HepG2 (cell line): ENCODE results near the gene PSMA3. TPM values are rescaled to one million over a fixed set of nuclear protein-coding genes. Genes with fewer than 3 reads are reported as not detected.

Experiments
- ARID2 ChIP-seq: sonication (generic); formaldehyde crosslinking; IDR thresholded peaks from 2 replicates; pipeline ENCODE4 v1.8.1; 2022; ENCODE audit warnings: mild to moderate bottlenecking, missing genetic modification reagents, borderline replicate concordance
- ATF7-NPFF ChIP-seq: sonication (generic); formaldehyde crosslinking; IDR thresholded peaks from 2 replicates; pipeline ENCODE4 v1.8.1; 2023; ENCODE audit warnings: mild to moderate bottlenecking, low read depth, missing genetic modification reagents, moderate library complexity
- CC2D1A ChIP-seq: sonication (generic); formaldehyde crosslinking; IDR thresholded peaks from 2 replicates; pipeline ENCODE4 v1.8.1; 2023; ENCODE audit warnings: mild to moderate bottlenecking, missing genetic modification reagents
- CREM ChIP-seq, 2 experiments: sonication (generic) in 1 of 2; formaldehyde crosslinking in 1 of 2; IDR thresholded peaks; 2 replicates each; pipeline versions ENCODE4 v1.4.0 to v1.6.1; 2016 to 2020; ENCODE audit warnings: antibody characterized with exemption in 1 of 2, mild to moderate bottlenecking in 1 of 2, missing genetic modification reagents in 1 of 2
- ELF3 ChIP-seq: IDR thresholded peaks from 2 replicates; pipeline ENCODE4 v1.6.1; 2016; ENCODE audit warnings: missing genetic modification reagents, missing compliant biosample characterization
- FOSL2 ChIP-seq: sonication (generic); formaldehyde crosslinking; IDR thresholded peaks from 2 replicates; pipeline ENCODE4 v1.4.0; 2020; ENCODE audit warnings: missing genetic modification reagents
- FOXO1 ChIP-seq: sonication (generic); formaldehyde crosslinking; IDR thresholded peaks from 2 replicates; pipeline ENCODE4 v1.4.0; 2020; ENCODE audit warnings: missing genetic modification reagents
- HDAC2 ChIP-seq: sonication (generic); formaldehyde crosslinking; IDR thresholded peaks from 2 replicates; pipeline ENCODE4 v1.4.0; 2020; ENCODE audit warnings: missing genetic modification reagents
- MAFF ChIP-seq: IDR thresholded peaks from 2 replicates; pipeline ENCODE4 v1.6.1; 2011; ENCODE audit warnings: low read depth, low read length, improper control_type of control experiment
- MIER2 ChIP-seq: IDR thresholded peaks from 2 replicates; pipeline ENCODE4 v1.6.1; 2016; ENCODE audit warnings: missing biosample characterization, missing genetic modification reagents
- NRL ChIP-seq: sonication (generic); formaldehyde crosslinking; IDR thresholded peaks from 2 replicates; pipeline ENCODE4 v1.5.0; 2020; ENCODE audit warnings: missing genetic modification reagents, mild to moderate bottlenecking, moderate library complexity, borderline replicate concordance
- SATB2 ChIP-seq: sonication (generic); formaldehyde crosslinking; IDR thresholded peaks from 2 replicates; pipeline ENCODE4 v1.5.0; 2020; ENCODE audit warnings: missing genetic modification reagents
- SP2 ChIP-seq: sonication (generic); formaldehyde crosslinking; IDR thresholded peaks from 2 replicates; pipeline ENCODE4 v1.5.1; 2020; ENCODE audit warnings: mild to moderate bottlenecking, missing genetic modification reagents
- ZFYVE20 ChIP-seq: sonication (generic); formaldehyde crosslinking; IDR thresholded peaks from 2 replicates; pipeline ENCODE4 v1.8.0; 2023; ENCODE audit warnings: low read depth, mild to moderate bottlenecking, moderate library complexity, missing genetic modification reagents, borderline replicate concordance
- ZNF207 ChIP-seq: fragments of 450-650 bp; IDR thresholded peaks from 2 replicates; pipeline ENCODE4 v1.6.1; 2016; ENCODE audit warnings: antibody characterized with exemption, borderline replicate concordance
- ZNF496 ChIP-seq: sonication (generic); formaldehyde crosslinking; IDR thresholded peaks from 2 replicates; pipeline ENCODE4 v1.8.1; 2023; ENCODE audit warnings: mild to moderate bottlenecking, moderate library complexity, missing genetic modification reagents; ENCODE audit not compliant: insufficient replicate concordance
- ZNF501 ChIP-seq: sonication (generic); formaldehyde crosslinking; IDR thresholded peaks from 2 replicates; pipeline ENCODE4 v1.5.1; 2020; ENCODE audit warnings: mild to moderate bottlenecking, moderate library complexity, missing genetic modification reagents
- ZNF652 ChIP-seq: IDR thresholded peaks from 2 replicates; pipeline ENCODE4 v1.6.1; 2016; ENCODE audit warnings: low read depth, borderline replicate concordance
- ZNF768 ChIP-seq: sonication (generic); formaldehyde crosslinking; IDR thresholded peaks from 2 replicates; pipeline ENCODE4 v1.4.0; 2020; ENCODE audit warnings: missing genetic modification reagents
- polyA plus RNA-seq, 8 experiments: library from polyadenylated mRNA; depleted of rRNA in 3 of 8; stranded (reverse) in 7 of 8; unstranded in 1 of 8; fragments of >200 nt; fragmentation: Illumina TruSeq in 4 of 8; extraction: Trizol in 4 of 8; gene quantifications; 2 replicates each; pipeline versions ENCODE4 v1.2.1 to v1.2.3, GENCODE V29; 2011 to 2016; ENCODE audit warnings: low read depth in 4 of 8, missing spikeins in 1 of 8, mixed read lengths in 1 of 8; ENCODE audit not compliant: insufficient read depth in 1 of 8
- total RNA-seq, 5 experiments: library from RNA; depleted of rRNA; stranded (reverse); fragments of >200 nt; fragmentation: Illumina TruSeq; extraction: Trizol; gene quantifications; 2 replicates each; pipeline ENCODE4 v1.2.3, GENCODE V29; 2016; ENCODE audit warnings: low read depth in 1 of 5
- TF ChIP-seq, protein P1 (sequence below): sonication (generic); formaldehyde crosslinking; IDR thresholded peaks from 2 replicates; pipeline ENCODE4 v1.4.0; 2020; ENCODE audit warnings: mild to moderate bottlenecking, missing genetic modification reagents
- TF ChIP-seq, protein P2 (sequence below): sonication (generic); formaldehyde crosslinking; IDR thresholded peaks from 2 replicates; pipeline ENCODE4 v1.8.0; 2022; ENCODE audit warnings: mild to moderate bottlenecking, missing genetic modification reagents, borderline replicate concordance
- TF ChIP-seq, protein P3 (sequence below): sonication (generic); formaldehyde crosslinking; IDR thresholded peaks from 2 replicates; pipeline ENCODE4 v1.8.0; 2022; ENCODE audit warnings: low read depth, missing genetic modification reagents
- TF ChIP-seq, protein P4 (sequence below): sonication (generic); formaldehyde crosslinking; IDR thresholded peaks from 2 replicates; pipeline ENCODE4 v1.4.0; 2020; ENCODE audit warnings: missing genetic modification reagents

The PSMA3 gene
- total and polyA plus RNA-seq, 2 of the 13 experiments (the other 11 are each of a cell fraction or from before 2014, with no cell fraction given): 232 to 275 TPM

DNA sequence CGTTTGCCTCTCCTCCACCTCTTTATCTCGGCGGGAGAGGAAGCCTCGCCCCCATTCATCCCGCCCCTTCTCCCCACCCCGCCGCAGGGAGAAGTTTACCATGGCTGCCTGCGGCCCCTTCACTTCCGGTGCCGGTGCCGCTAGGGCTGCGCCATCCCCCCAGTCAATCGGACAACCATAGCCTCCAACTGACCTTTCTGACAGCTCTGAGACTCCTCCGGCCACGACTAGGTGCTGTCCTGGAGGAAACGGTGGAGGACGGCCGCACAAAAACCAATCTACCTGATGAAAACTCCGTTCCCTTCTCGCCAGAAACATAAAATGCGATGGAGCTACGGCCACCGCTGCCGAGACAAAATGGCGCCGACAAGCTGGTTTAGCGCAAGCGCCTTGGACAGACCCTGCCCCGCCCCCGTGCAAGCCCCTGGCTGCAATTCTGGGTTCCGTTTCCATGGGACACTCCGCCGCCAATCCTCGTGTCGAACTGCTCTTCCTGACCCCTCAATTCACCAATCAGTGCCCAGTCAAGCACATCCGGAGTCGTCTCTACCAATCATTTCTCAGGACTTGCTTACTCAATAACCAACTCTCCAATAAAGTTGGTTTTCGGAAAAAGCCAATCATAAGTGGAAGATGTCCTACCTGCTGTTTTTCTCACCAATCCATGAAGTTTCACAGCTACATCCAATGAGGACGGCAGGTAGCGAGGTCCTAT is 53.3 kb downstream of the PSMA3 start (continued):
- TF ChIP-seq ZNF207: no peak
- TF ChIP-seq NRL (CRISPR knock-in tag): peak; percentile 86; the same call in 1 of the 2 replicates
- TF ChIP-seq CC2D1A (CRISPR knock-in tag): no peak
- no peak; the same call in 1 of the 2 replicates for TF ChIP-seq SATB2 (CRISPR knock-in tag)
- peak; percentile 65 for TF ChIP-seq CREM (IDR thresholded peaks at IDR 0.05)
- TF ChIP-seq CREM (CRISPR knock-in tag; IDR thresholded peaks at IDR 0.05): no peak
- TF ChIP-seq ZNF768 (CRISPR knock-in tag): no peak
- peak; percentile 77 for TF ChIP-seq ZNF501 (CRISPR knock-in tag)
- TF ChIP-seq ATF7-NPFF: 0 out of 2 replicates have a peak, but pooled peaks have one; percentile 53
- 0 out of 2 replicates have a peak, but pooled peaks have one; percentile 20 for TF ChIP-seq ELF3 (CRISPR knock-in tag)
- no peak for TF ChIP-seq ARID2 (CRISPR knock-in tag)
- TF ChIP-seq, protein P1, sequence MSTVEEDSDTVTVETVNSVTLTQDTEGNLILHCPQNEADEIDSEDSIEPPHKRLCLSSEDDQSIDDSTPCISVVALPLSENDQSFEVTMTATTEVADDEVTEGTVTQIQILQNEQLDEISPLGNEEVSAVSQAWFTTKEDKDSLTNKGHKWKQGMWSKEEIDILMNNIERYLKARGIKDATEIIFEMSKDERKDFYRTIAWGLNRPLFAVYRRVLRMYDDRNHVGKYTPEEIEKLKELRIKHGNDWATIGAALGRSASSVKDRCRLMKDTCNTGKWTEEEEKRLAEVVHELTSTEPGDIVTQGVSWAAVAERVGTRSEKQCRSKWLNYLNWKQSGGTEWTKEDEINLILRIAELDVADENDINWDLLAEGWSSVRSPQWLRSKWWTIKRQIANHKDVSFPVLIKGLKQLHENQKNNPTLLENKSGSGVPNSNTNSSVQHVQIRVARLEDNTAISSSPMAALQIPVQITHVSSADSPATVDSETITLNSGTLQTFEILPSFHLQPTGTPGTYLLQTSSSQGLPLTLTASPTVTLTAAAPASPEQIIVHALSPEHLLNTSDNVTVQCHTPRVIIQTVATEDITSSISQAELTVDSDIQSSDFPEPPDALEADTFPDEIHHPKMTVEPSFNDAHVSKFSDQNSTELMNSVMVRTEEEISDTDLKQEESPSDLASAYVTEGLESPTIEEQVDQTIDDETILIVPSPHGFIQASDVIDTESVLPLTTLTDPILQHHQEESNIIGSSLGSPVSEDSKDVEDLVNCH (CRISPR knock-in tag): 0 out of 2 replicates have a peak, but pooled peaks have one; percentile 67
- 0 out of 2 replicates have a peak, but pooled peaks have one; percentile 32 for TF ChIP-seq FOSL2 (CRISPR knock-in tag)
- TF ChIP-seq, protein P2, sequence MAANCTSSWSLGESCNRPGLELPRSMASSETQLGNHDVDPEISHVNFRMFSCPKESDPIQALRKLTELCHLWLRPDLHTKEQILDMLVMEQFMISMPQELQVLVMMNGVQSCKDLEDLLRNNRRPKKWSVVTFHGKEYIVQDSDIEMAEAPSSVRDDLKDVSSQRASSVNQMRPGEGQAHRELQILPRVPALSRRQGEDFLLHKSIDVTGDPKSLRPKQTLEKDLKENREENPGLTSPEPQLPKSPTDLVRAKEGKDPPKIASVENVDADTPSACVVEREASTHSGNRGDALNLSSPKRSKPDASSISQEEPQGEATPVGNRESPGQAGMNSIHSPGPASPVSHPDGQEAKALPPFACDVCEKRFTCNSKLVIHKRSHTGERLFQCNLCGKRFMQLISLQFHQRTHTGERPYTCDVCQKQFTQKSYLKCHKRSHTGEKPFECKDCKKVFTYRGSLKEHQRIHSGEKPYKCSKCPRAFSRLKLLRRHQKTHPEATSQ (CRISPR knock-in tag): no peak
- TF ChIP-seq ZFYVE20 (CRISPR knock-in tag): no peak
- no peak for TF ChIP-seq ZNF496
- TF ChIP-seq, protein P3, sequence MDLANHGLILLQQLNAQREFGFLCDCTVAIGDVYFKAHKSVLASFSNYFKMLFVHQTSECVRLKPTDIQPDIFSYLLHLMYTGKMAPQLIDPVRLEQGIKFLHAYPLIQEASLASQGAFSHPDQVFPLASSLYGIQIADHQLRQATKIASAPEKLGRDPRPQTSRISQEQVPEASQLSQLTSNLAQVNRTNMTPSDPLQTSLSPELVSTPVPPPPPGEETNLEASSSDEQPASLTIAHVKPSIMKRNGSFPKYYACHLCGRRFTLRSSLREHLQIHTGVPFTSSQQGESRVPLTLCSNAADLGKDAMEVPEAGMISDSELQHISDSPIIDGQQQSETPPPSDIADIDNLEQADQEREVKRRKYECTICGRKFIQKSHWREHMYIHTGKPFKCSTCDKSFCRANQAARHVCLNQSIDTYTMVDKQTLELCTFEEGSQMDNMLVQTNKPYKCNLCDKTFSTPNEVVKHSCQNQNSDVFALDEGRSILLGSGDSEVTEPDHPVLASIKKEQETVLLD (CRISPR knock-in tag): no peak
- TF ChIP-seq MAFF: 0 out of 2 replicates have a peak, but pooled peaks have one; percentile 22
- TF ChIP-seq FOXO1 (CRISPR knock-in tag): peak; percentile 21; the same call in 1 of the 2 replicates
- TF ChIP-seq HDAC2 (CRISPR knock-in tag): no peak
- TF ChIP-seq ZNF652 (CRISPR knock-in tag): no peak
- TF ChIP-seq SP2 (CRISPR knock-in tag): peak; percentile 84
- TF ChIP-seq, protein P4, sequence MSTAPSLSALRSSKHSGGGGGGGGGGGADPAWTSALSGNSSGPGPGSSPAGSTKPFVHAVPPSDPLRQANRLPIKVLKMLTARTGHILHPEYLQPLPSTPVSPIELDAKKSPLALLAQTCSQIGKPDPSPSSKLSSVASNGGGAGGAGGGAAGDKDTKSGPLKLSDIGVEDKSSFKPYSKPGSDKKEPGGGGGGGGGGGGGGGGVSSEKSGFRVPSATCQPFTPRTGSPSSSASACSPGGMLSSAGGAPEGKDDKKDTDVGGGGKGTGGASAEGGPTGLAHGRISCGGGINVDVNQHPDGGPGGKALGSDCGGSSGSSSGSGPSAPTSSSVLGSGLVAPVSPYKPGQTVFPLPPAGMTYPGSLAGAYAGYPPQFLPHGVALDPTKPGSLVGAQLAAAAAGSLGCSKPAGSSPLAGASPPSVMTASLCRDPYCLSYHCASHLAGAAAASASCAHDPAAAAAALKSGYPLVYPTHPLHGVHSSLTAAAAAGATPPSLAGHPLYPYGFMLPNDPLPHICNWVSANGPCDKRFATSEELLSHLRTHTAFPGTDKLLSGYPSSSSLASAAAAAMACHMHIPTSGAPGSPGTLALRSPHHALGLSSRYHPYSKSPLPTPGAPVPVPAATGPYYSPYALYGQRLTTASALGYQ (CRISPR knock-in tag): peak; percentile 54; the same call in 1 of the 2 replicates
- TF ChIP-seq MIER2 (CRISPR knock-in tag): no peak
